ENCODE data around the gene FILIP1.

FILIP1 gene

DNA sequence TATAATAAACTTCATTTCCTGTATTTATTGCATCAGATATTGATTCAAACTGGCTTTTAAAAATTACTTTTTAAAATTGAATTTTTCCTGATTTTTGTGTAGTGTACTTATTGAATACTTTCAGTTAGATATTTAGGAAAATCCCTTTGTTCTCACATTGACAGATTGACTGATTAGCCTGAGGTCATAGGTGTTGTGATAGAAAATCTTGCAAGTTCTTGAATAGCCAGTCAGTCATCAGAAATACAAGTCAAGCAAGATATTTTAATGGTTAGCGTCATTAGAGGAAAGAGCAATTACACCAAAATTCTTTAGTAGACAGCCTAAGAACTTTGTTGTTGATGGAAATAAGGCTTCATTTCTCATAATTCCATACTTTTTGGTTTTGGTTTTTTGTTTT, 205.6 kb downstream of the FILIP1 start:
- DNase-seq = no peak

DNA sequence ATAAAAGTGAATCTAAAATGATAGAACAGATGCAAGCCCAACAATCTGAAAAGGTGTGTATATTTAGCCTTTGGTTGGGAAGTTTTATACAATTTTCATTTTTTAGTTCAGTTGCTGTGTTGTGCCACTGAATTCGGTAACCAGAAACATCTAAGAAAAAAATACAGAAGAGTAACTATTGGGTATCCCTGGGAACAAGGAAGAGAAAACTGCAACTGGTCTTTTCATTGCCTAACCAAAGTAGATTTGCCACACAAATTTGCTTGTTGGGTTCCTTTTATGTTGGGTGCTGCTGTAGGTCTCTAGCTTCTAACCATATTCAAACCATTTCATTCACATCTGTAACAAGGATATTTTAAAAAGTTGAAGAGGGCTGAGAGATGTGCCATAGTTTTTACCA, 206.2 kb downstream of the FILIP1 start:
- DNase-seq = no peak

DNA sequence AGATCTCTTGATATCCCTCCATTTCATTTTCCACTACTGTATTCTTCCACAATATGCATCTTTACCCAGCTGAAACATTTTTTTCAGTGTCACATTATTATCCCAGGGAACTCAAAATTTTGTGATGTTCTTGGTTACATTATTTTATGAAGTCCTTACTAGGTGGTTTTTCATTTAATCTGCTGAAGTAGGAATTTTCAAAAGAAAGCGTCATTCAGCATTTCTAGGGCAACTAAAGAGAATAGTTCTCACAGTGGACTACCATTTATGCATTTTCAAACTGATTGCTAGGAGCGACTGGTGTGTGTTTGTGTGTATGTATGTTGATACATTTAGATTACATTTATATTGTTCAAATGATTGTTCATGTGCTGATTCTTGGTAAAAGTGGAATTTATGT, 206.6 kb downstream of the FILIP1 start:
- DNase-seq = no peak

DNA sequence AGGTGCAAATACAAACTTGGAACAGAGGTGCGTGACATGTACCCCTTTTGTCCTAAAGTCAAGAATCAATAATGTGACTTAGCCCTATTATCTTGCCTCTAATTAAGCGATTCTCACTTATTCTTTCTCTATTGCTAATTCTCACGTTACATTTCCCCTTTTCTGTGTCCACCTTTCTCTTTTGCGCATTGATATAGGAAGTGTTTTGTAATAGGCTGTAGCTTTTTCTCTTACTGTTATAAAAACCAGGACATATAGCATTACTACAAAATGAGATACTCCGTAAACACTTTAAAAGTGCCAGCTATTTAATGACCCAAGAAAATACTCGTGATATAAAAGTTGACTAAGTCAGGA, 208.3 kb downstream of the FILIP1 start:
- no peak for DNase-seq

- DNase-seq = peak; percentile 78
These were observed 208.8 kb downstream of the FILIP1 start, which contains the start of gene TMEM30A for GRCh38 chr6:75284632-75285282. TSS of gene TMEM30A (minus strand) at chr6:75284792. CDS start at chr6:75284638, 154 bp downstream.

DNA sequence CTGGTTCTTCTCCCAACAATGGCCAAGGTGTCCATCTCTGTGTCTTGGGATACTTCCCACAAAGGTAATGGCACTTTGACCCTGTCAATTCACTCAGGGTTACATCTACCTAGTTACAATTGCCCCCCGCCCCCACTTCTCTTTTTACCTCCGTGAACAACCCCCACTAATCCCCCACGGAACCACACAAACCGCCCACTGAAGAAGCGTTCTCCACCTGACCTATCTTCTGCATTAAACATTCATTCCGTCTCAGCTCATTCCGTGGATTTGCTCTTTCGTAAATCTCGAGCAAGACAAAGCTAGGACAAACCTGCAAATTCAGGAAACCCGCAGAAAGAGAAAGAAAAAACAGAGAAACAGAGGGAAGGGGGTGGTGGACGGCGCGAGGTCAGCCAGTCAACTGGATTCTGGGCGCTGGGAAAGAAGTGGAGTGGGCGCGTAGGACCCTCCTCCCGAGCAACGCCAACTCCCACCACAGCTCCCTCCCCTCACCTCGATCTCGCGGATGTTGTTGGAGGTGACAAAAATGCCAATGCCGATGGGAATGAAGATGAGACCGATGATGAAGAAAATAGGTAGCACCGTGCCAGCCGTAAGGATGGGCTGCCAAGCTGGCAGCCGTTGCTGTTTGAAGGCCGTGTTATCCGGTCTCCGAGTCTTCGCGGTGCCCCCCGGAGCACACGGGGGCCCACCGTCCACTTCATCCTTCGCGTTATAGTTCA, 209.5 kb downstream of the FILIP1 start:
- DNase-seq = no peak

GRCh38 chr6:75282706-75283105, 210.9 kb downstream of the FILIP1 start:
- DNase-seq = no peak

GRCh38 chr6:75281653-75282052, 211.9 kb downstream of the FILIP1 start:
- no peak for DNase-seq

- no peak for DNase-seq
These were observed 213.3 kb downstream of the FILIP1 start for GRCh38 chr6:75280131-75280855.

GRCh38 chr6:75279418-75279817, 214.2 kb downstream of the FILIP1 start:
- DNase-seq = no peak

- DNase-seq = no peak
These were observed 215.0 kb downstream of the FILIP1 start for GRCh38 chr6:75278474-75279077.

DNA sequence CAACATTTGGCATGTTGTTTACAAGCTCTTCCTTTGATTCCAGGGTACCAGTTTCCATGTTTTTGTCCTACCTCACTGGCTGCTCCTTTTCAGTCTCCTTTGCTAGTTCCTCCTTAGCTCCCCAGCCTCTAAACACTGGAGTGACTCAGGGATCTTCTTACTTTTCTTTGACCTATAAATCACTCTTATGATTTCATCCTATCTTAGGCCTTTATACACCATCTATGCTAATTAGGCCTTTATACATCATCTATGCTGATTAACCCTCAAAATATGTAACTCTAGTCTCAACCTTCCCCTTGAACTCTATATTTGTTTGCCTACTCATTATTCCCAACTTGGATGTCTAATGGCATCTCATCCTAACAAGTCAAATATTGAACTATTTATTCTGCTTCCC, 218.5 kb downstream of the FILIP1 start:
- DNase-seq = no peak

DNA sequence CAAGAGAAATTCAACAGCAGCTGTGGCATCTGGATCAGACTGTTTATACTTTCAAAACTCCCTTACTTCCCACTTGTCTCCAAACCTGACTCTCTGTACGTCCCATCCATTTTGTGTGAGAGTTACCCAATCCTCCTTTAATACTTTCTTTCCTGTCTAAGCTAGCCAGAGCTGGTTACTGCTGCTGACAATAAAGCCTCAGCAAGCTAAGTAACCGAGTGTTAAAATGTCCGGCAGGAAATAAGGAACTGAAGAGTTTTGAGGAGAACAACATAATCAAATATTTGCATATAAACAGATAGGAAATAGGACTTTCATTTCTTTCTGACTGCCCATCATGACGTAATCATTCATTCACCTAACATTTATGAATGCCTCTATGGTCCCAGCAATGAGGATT, 220.6 kb downstream of the FILIP1 start:
- no peak for DNase-seq

DNA sequence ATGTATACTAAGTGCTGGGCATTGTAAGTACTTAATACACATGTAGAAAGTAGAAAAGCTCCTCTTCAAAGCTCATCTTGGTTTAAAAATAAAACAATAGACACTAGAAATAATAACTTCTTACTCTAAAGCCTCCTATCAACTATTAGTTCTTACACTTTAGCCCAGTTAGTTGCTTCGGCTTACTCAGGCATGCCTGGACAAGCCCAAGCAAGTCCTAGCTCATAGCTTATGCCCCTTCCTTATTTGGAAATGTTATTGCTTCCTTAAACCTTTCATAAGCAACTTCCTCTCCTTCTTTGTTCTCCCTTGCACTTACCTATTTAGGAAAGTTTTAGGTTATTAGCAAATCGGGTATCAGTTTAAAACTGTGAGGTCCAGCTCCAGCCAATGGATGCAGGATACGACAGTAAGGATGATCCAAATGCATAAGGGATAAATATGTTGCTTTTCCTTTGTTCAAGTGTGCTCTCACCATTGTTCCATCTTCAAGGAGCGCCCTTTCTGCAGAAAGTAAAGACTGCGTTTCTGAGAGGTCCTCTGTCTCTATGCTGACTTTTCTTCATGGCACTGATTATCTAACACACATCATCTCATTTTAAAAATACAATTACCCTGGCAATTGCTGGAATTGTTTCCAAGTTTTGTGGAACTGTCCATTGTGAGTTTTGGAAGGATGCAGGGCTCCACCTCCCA, 221.3 kb downstream of the FILIP1 start:
- DNase-seq = no peak

DNA sequence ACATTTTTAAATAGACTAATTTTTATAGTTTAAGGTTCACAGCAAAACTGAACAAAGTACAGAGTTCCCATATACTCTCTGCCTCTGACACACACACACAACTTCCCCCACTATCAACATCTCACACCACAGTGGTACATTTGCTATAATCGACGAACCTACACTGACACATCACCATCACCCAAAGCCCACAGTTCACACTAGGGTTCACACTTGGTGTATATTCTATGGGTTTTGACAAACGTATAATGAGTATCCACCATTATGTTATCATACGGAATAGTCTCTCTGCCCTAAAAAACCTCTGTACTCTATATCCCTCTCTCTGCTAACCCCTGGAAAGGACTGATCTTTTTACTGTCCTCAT, 224.6 kb downstream of the FILIP1 start:
- no peak for DNase-seq

GRCh38 chr6:75268121-75268987, 225.2 kb downstream of the FILIP1 start:
- no peak for DNase-seq

DNA sequence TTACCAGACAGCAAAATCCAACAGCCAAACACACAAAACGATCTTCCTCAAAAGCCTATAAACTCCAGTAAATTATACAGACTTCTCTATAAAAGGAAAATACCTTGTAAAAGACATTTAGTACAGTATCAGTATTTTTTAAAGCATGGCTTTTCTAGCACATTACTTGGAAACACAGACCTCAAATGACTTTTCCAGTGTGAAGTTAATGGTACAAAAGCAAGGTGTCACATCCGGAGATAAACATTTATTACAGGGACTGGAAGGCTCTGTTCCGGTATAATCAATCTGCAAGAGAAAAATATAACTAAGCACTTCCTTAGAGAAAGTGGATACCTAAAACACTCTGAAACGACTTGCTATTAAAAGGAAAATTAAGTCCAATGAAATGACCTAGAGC, 226.1 kb downstream of the FILIP1 start:
- no peak for DNase-seq

- DNase-seq = no peak
These were observed 226.8 kb downstream of the FILIP1 start for GRCh38 chr6:75266716-75267291.

DNA sequence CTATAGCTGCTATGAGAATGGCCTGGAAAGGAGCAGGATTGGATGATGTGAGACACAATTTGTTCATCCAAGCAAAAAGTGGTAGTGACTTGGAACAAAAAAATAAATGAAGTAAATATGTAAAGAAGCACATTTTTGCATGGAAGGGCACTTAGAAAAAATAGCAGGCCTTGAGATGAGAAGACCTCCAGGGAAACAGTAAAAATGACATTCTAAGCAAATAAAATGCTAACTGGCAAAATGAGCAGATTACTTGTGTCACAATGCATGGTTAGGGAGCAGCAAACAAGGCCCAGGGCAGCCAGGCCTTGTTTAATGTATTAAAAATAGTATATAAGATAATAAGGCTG, 230.2 kb downstream of the FILIP1 start:
- no peak for DNase-seq

DNA sequence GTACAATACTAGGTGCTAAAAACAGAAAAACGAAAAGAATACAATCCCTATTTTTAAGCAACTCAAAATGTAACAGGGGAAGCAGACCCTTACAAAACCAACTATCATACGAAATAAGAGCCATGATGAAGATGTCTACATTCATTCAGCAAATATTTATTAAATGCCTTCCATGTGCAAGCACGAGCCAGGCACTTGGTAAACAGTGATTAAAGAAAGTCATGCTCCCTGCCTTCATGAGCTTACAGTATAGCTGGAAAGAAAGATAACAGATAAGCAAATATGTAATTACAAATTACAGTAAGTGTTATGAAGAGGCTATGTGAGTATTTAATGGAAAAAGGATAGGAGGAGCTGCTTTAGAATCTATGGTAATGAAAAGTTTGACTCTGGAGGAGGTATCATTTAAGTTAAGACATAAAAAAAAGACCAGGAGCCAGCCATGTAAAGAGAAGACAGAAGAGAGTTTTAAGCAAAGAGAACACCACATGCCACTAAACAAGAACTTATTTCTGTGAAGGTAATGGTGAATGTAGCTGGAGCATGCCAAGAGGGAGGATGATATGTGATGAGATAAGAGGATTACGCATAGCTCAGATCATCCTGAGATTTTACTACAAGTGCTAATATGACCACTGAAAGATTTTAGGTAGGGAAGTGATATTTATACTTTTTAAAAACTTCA, 230.7 kb downstream of the FILIP1 start:
- DNase-seq = no peak

DNA sequence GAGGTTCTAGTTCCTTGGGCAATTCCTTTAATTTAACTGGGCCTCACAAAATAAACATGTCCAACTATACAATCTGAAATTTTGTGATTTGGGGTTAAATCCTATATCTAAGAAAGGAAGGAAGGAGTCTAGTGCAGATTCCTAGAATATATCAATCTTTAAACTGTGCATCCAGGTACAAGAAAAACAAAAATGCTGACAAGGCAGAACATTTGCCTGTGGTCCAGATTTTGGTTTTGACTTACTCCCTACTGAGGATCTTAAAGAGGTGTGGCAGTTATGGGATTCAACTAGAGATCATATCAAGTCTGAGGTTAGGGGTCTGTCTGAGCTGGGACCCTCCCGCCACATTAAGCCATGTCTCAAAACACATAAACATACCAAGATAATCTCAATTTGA, 232.3 kb downstream of the FILIP1 start:
- no peak for DNase-seq

Data from activated gamma-delta T cell (primary cell).